Measurements from ENCODE around the gene MPO. TPM values are rescaled to one million over a fixed set of nuclear protein-coding genes. Genes with fewer than 3 reads are reported as not detected.

Gene MPO
- total RNA-seq, 1 donor from 2014 or later = 1.2 TPM

GRCh38 chr17:58279736-58280479, 827 bp downstream of the MPO start:
- no peak for FAIRE-seq

GRCh38 chr17:58279016-58279711, 1.6 kb downstream of the MPO start:
- FAIRE-seq (no peak), DNase-seq (ENCODE audit: low spot score in 2 of 2) (no peak)

More at GRCh38 chr17:58279736-58280479, 827 bp downstream of the MPO start:
- DNase-seq (ENCODE audit: low spot score in 2 of 2) = no peak

- DNase-seq (ENCODE audit: low spot score in 2 of 2) (peak in 1 of 2 donors; percentile 52), FAIRE-seq (no peak)
These were observed 2.1 kb downstream of the MPO start for GRCh38 chr17:58278661-58279015.

- FAIRE-seq (no peak), DNase-seq (ENCODE audit: low spot score in 2 of 2) (no peak)
These were observed 2.7 kb downstream of the MPO start for GRCh38 chr17:58277802-58278595.

GRCh38 chr17:58277107-58277801, 3.5 kb downstream of the MPO start:
- DNase-seq (ENCODE audit: low spot score in 2 of 2) (no peak), FAIRE-seq (no peak)

GRCh38 chr17:58276423-58276822, 4.3 kb downstream of the MPO start:
- no peak for FAIRE-seq
- DNase-seq (ENCODE audit: low spot score in 2 of 2) = no peak

- DNase-seq (ENCODE audit: low spot score in 2 of 2) (no peak), FAIRE-seq (no peak)
These were observed 5.3 kb downstream of the MPO start for GRCh38 chr17:58275417-58275816.

- no peak for FAIRE-seq
- DNase-seq (ENCODE audit: low spot score in 2 of 2) = no peak
These were observed 7.2 kb downstream of the MPO start for GRCh38 chr17:58273453-58274104.

- no peak for DNase-seq (ENCODE audit: low spot score in 2 of 2)
These were observed 8.1 kb downstream of the MPO start for GRCh38 chr17:58272367-58273280.

GRCh38 chr17:58271216-58271931, 9.4 kb downstream of the MPO start:
- no peak for FAIRE-seq
- DNase-seq (ENCODE audit: low spot score in 2 of 2) = no peak

More at GRCh38 chr17:58272367-58273280, 8.1 kb downstream of the MPO start:
- FAIRE-seq = no peak

GRCh38 chr17:58270476-58271215, 10.1 kb downstream of the MPO start:
- FAIRE-seq = no peak
- DNase-seq (ENCODE audit: low spot score in 2 of 2) = no peak

- no peak for FAIRE-seq
These were observed 11.0 kb downstream of the MPO start for GRCh38 chr17:58269557-58270291.

GRCh38 chr17:58268774-58269556, 11.8 kb downstream of the MPO start:
- FAIRE-seq = no peak

More at GRCh38 chr17:58269557-58270291, 11.0 kb downstream of the MPO start:
- DNase-seq (ENCODE audit: low spot score in 2 of 2) = no peak

GRCh38 chr17:58268326-58268725, 12.4 kb downstream of the MPO start:
- no peak for DNase-seq (ENCODE audit: low spot score in 2 of 2)
- no peak for FAIRE-seq

More at GRCh38 chr17:58268774-58269556, 11.8 kb downstream of the MPO start:
- DNase-seq (ENCODE audit: low spot score in 2 of 2) = no peak

GRCh38 chr17:58267347-58268324, 13.1 kb downstream of the MPO start:
- DNase-seq (ENCODE audit: low spot score in 2 of 2) (no peak), FAIRE-seq (no peak)
